Measurements from ENCODE around the gene MAGIX. TPM values are rescaled to one million over a fixed set of nuclear protein-coding genes. Genes with fewer than 3 reads are reported as not detected.

Gene MAGIX
- total and polyA plus RNA-seq, 2 of the 4 experiments (the other 2 are of a cell fraction) = 0.72 to 1.1 TPM

DNA sequence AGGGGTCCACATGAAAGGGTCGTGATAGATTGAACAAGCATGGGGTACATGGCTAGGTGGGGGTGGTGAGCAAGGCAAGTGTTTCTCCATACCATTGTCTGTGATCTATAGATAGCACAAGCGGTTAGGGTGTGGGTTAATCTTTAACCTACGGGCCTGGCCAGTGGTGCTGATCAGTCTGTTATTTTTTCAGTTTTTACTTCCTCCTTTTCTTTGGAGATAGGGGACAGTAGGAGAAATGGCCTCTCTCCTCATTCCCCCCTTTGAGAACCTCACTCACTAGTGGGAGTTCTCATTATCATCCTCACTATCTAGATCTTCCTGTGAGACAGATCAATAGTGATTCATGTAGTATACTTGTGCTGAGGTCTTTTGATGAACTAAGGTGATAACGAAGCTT lies 22.8 kb upstream of the MAGIX start:
- Histone ChIP-seq H3K4ac (ENCODE audit: low read depth, low read length) (no peak overlapping the region), H2BK15ac (ENCODE audit: low read depth, low read length) (no peak overlapping the region), H2BK5ac (ENCODE audit: low read depth, low read length, poor library complexity, severe bottlenecking) (no peak overlapping the region), H4K20me1 (ENCODE audit: insufficient read depth, low read length) (no peaks in the 10 kb centered on the region), H3K9me1 (ENCODE audit: insufficient read depth, low read length) (no peaks in the 10 kb centered on the region), H4K5ac (ENCODE audit: low read depth, low read length) (no peak overlapping the region), H3K27me3 (ENCODE audit: control insufficient read depth, insufficient read depth, low read length) (no peaks in the 10 kb centered on the region), H3K56ac (ENCODE audit: extremely low read depth, insufficient read depth, low read length) (no peak overlapping the region), H2BK120ac (ENCODE audit: low read depth, low read length) (no peak overlapping the region), H3K23ac (ENCODE audit: low read depth, low read length) (no peak overlapping the region), H3K79me1 (ENCODE audit: low read depth in 1 of 2, low read length in 2 of 2) (no peaks in the 10 kb centered on the region), H3K4me2 (ENCODE audit: low read depth, low read length) (no peak overlapping the region), H2BK20ac (ENCODE audit: low read depth, low read length) (no peak overlapping the region), H3K4me3 (ENCODE audit: insufficient read depth, low read depth, low read length) (no peak overlapping the region), H3K27ac (ENCODE audit: insufficient read depth, low read length) (no peak overlapping the region), H4K91ac (ENCODE audit: insufficient read depth, low read depth, low read length) (no peak overlapping the region), H4K8ac (ENCODE audit: low read depth in 2 of 2, low read length in 2 of 2) (no peak overlapping the region), H3K4me1 (ENCODE audit: control insufficient read depth, insufficient read depth, low read length) (no peaks in the 10 kb centered on the region), H3K9me3 (ENCODE audit: control insufficient read depth, insufficient read depth, low read length) (peaks cover 16% of the 10 kb centered on the region), H3K9ac (ENCODE audit: low read depth, low read length) (no peak overlapping the region), H2AFZ (replicated peaks; ENCODE audit: low read length, poor library complexity) (no peak overlapping the region), H2AK9ac (replicated peaks; ENCODE audit: low read depth, low read length, poor library complexity) (no peak overlapping the region), H3K36me3 (ENCODE audit: control insufficient read depth, insufficient read depth, low read length) (no peaks in the 10 kb centered on the region), H3K14ac (replicated peaks; ENCODE audit: low read depth, low read length) (no peak overlapping the region), H3K18ac (ENCODE audit: low read depth, low read length) (no peak overlapping the region), H2AK5ac (ENCODE audit: low read depth, low read length) (no peak overlapping the region)
- intact Hi-C loops (cut with micrococcal nuclease) (no loop called here), in situ Hi-C loops (cut with MboI; ENCODE audit: low sequenced_read_pairs) (no loop called here), dilution Hi-C loops (cut with HindIII; ENCODE audit: low sequenced_read_pairs, unreplicated experiment) (no loop called here)
- BruUV-seq (replicated peaks) = no TSS peak
- no peak for ATAC-seq (ENCODE audit: low read depth)
- TF ChIP-seq MXI1 (IDR thresholded peaks at IDR 0.05; ENCODE audit: borderline replicate concordance, low read depth, low read length) (no peak), NFE2L2 (IDR thresholded peaks at IDR 0.05; ENCODE audit: low read depth, low read length) (no peak), FOS (IDR thresholded peaks at IDR 0.05; ENCODE audit: low read depth, low read length) (no peak), ELK1 (IDR thresholded peaks at IDR 0.05; ENCODE audit: borderline replicate concordance, low read depth, low read length) (no peak), CHD1 (IDR thresholded peaks at IDR 0.05; ENCODE audit: low read depth, low read length) (no peak), SMC3 (IDR thresholded peaks at IDR 0.05; ENCODE audit: low read depth, low read length) (no peak), MAFK (IDR thresholded peaks at IDR 0.05; ENCODE audit: low read depth, low read length) (no peak), RAD21 (IDR thresholded peaks at IDR 0.05; ENCODE audit: low read length) (no peak), MAZ (IDR thresholded peaks at IDR 0.05; ENCODE audit: borderline replicate concordance, low read depth, low read length) (no peak), USF2 (IDR thresholded peaks at IDR 0.05; ENCODE audit: low read depth, low read length) (no peak), BHLHE40 (IDR thresholded peaks at IDR 0.05; ENCODE audit: low read depth, low read length) (no peak), RFX5 (IDR thresholded peaks at IDR 0.05; ENCODE audit: low read depth, low read length) (no peak), RCOR1 (IDR thresholded peaks at IDR 0.05; ENCODE audit: insufficient replicate concordance, low read length) (no peak), POLR2A (IDR thresholded peaks at IDR 0.05; ENCODE audit: low read depth, low read length) (no peak), CEBPB (IDR thresholded peaks at IDR 0.05; ENCODE audit: low read depth, low read length) (no peak)
- TF ChIP-seq, protein P1, sequence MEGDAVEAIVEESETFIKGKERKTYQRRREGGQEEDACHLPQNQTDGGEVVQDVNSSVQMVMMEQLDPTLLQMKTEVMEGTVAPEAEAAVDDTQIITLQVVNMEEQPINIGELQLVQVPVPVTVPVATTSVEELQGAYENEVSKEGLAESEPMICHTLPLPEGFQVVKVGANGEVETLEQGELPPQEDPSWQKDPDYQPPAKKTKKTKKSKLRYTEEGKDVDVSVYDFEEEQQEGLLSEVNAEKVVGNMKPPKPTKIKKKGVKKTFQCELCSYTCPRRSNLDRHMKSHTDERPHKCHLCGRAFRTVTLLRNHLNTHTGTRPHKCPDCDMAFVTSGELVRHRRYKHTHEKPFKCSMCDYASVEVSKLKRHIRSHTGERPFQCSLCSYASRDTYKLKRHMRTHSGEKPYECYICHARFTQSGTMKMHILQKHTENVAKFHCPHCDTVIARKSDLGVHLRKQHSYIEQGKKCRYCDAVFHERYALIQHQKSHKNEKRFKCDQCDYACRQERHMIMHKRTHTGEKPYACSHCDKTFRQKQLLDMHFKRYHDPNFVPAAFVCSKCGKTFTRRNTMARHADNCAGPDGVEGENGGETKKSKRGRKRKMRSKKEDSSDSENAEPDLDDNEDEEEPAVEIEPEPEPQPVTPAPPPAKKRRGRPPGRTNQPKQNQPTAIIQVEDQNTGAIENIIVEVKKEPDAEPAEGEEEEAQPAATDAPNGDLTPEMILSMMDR (conservative IDR thresholded peaks at IDR 0.05; ENCODE audit: low read depth, low read length) = no peak
- ChIA-PET POLR2A (ENCODE audit: unreplicated experiment) (no interaction called here), CTCF (no interaction called here)
- DNase-seq = no peak
- WGBS, 2 experiments (ENCODE audit: extremely low coverage in 2 of 2, insufficient read length in 1 of 2) = no CpG with 5 or more reads among the region's 4 CpGs
